Endothelial cell of umbilical vein (primary cell): ENCODE data around the gene NUDT22. TPM values are rescaled to one million over a fixed set of nuclear protein-coding genes. Genes with fewer than 3 reads are reported as not detected.

Experiments used
- BruUV-seq: library from RNA; stranded (reverse); fragments of 400-500 nt; replicated peaks from 2 replicates; lab custom pipeline; 2021; lab: Mats Ljungman, UMichigan
- CTCF ChIA-PET: fragments of 300-600, 350-600 bp; sonication (Branson Sonifier 250); formaldehyde crosslinking; loops from one replicate; lab custom pipeline; 2021; ENCODE audit warnings: antibody characterized with exemption, inconsistent platforms; lab: Charles Lee
- POLR2A ChIA-PET: fragments of 300-600, 350-600 bp; sonication (Branson Sonifier 250); formaldehyde crosslinking; loops from one replicate; lab custom pipeline; 2021; ENCODE audit warnings: antibody characterized with exemption, inconsistent platforms; lab: Charles Lee
- DNase-seq: peaks from one replicate; pipeline ENCODE4 v3.0.0-alpha.2; 2011; ENCODE audit warnings: low read depth, low spot score
- FAIRE-seq: peaks from 2 replicates; lab custom pipeline; 2011; peaks lifted over from hg19 to GRCh38; lab: Jason Lieb, UNC
- H2AFZ ChIP-seq: 2 replicates; pipeline ENCODE4 v1.6.0; 2012; ENCODE audit warnings: low read depth, low read length, control low read depth, inconsistent platforms
- H3K27ac ChIP-seq: 2 replicates; pipeline ENCODE4 v1.5.1; 2011; ENCODE audit warnings: low read depth, mild to moderate bottlenecking, control low read depth, low read length, moderate library complexity; ENCODE audit not compliant: insufficient read depth
- H3K27me3 ChIP-seq, 2 experiments: 2 replicates each; pipeline versions ENCODE4 v1.6.0 to v1.6.1; 2011; ENCODE audit warnings: low read length in 2 of 2, mixed read lengths in 1 of 2; ENCODE audit not compliant: control insufficient read depth in 2 of 2, insufficient read depth in 2 of 2
- H3K36me3 ChIP-seq, 2 experiments: 2 replicates in 1 of 2; 3 replicates in 1 of 2; pipeline ENCODE4 v1.5.1; 2011; ENCODE audit warnings: low read length in 2 of 2, mild to moderate bottlenecking in 1 of 2, moderate library complexity in 1 of 2; ENCODE audit not compliant: control insufficient read depth in 2 of 2, insufficient read depth in 2 of 2; ENCODE audit errors: extremely low read depth in 1 of 2
- H3K4me1 ChIP-seq: 3 replicates; pipeline ENCODE4 v1.5.1; 2011; ENCODE audit warnings: mild to moderate bottlenecking, low read length; ENCODE audit not compliant: control insufficient read depth, insufficient read depth; ENCODE audit errors: extremely low read depth
- H3K4me2 ChIP-seq: 2 replicates; pipeline ENCODE4 v1.6.1; 2011; ENCODE audit warnings: low read length, control low read depth, mixed read lengths; ENCODE audit not compliant: insufficient read depth
- H3K4me3 ChIP-seq, 3 experiments: fragments of 200-600 bp in 1 of 3; sonication (generic), shearing (Covaris generic) in 1 of 3; replicated peaks in 1 of 3; 2 replicates each; pipeline ENCODE4 v1.5.1; 2011 to 2016; ENCODE audit warnings: control low read depth in 3 of 3, low read length in 3 of 3, mild to moderate bottlenecking in 2 of 3, inconsistent platforms in 1 of 3, low read depth in 1 of 3, moderate library complexity in 1 of 3; ENCODE audit not compliant: insufficient read depth in 1 of 3
- H3K79me2 ChIP-seq: 2 replicates; pipeline ENCODE4 v1.6.0; 2012; ENCODE audit warnings: low read length, inconsistent platforms; ENCODE audit not compliant: control insufficient read depth, insufficient read depth
- H3K9ac ChIP-seq: replicated peaks from 2 replicates; pipeline ENCODE3; 2011; ENCODE audit warnings: low read length, control low read depth; ENCODE audit not compliant: insufficient read depth; ENCODE audit errors: extremely low read depth
- H3K9me1 ChIP-seq: replicated peaks from 3 replicates; pipeline ENCODE4 v1.6.0; 2011; ENCODE audit warnings: mild to moderate bottlenecking, low read length; ENCODE audit not compliant: control insufficient read depth, insufficient read depth; ENCODE audit errors: extremely low read depth
- H3K9me3 ChIP-seq: replicated peaks from 2 replicates; pipeline ENCODE4 v1.5.1; 2012; ENCODE audit warnings: low read length, inconsistent platforms; ENCODE audit not compliant: control insufficient read depth, insufficient read depth
- H4K20me1 ChIP-seq: replicated peaks from 2 replicates; pipeline ENCODE3; 2011; ENCODE audit warnings: mild to moderate bottlenecking, low read length; ENCODE audit not compliant: control insufficient read depth, insufficient read depth; ENCODE audit errors: extremely low read depth
- CTCF ChIP-seq, 2 donors: IDR thresholded peaks; 1 replicate in 1 of 2; 2 replicates in 1 of 2; pipeline ENCODE4 v1.5.1; 2011; ENCODE audit warnings: low read length in 2 of 2, mild to moderate bottlenecking in 2 of 2, moderate library complexity in 2 of 2, control low read depth in 1 of 2, inconsistent platforms in 1 of 2, low read depth in 1 of 2; ENCODE audit not compliant: insufficient read depth in 1 of 2; ENCODE audit errors: extremely low read depth in 1 of 2
- EZH2 ChIP-seq: IDR thresholded peaks from 2 replicates; pipeline ENCODE4 v1.6.1; 2012; ENCODE audit warnings: borderline replicate concordance, low read depth, mild to moderate bottlenecking, moderate library complexity, low read length, inconsistent platforms; ENCODE audit not compliant: severe bottlenecking
- FOS ChIP-seq: IDR thresholded peaks from 2 replicates; pipeline ENCODE4 v1.6.1; 2011; ENCODE audit warnings: mild to moderate bottlenecking, low read length, moderate library complexity, borderline replicate concordance; ENCODE audit not compliant: insufficient read depth
- GATA2 ChIP-seq: IDR thresholded peaks from 2 replicates; pipeline ENCODE4 v1.7.0; 2011; ENCODE audit warnings: low read depth, mild to moderate bottlenecking, moderate library complexity, mixed read lengths, low read length; ENCODE audit not compliant: insufficient read length, insufficient read depth
- JUN ChIP-seq: IDR thresholded peaks from 2 replicates; pipeline ENCODE4 v1.6.1; 2011; ENCODE audit warnings: borderline replicate concordance, low read depth; ENCODE audit not compliant: insufficient read length, insufficient read depth
- MAX ChIP-seq: IDR thresholded peaks from 2 replicates; pipeline ENCODE4 v1.6.1; 2011; ENCODE audit not compliant: insufficient read depth, insufficient read length
- MYC ChIP-seq: IDR thresholded peaks from one replicate; pipeline ENCODE4 v1.6.1; 2011; ENCODE audit warnings: mild to moderate bottlenecking, low read depth, low read length
- POLR2A ChIP-seq: IDR thresholded peaks from 2 replicates; pipeline ENCODE4 v1.6.1; 2012; ENCODE audit warnings: low read depth, mild to moderate bottlenecking, control low read depth, low read length
- POLR2AphosphoS5 ChIP-seq: IDR thresholded peaks from 2 replicates; pipeline ENCODE4 v1.6.1; 2012; ENCODE audit warnings: low read depth, mild to moderate bottlenecking, control low read depth, low read length, moderate library complexity; ENCODE audit not compliant: insufficient read depth
- dilution Hi-C: fragments of 300-500 bp; cut with MboI; formaldehyde crosslinking; loops from one replicate; pipeline ENCODE4 v1.15.0; 2019; ENCODE audit warnings: low sequenced_read_pairs; ENCODE audit not compliant: extremely low pct_ligation_motif_present
- intact Hi-C: fragments of 100-400 bp; cut with micrococcal nuclease; formaldehyde crosslinking; loops from one replicate; pipeline ENCODE4 v1.10.0; 2022
- polyA plus RNA-seq, 4 experiments: library from polyadenylated mRNA; depleted of rRNA in 3 of 4; stranded (reverse) in 3 of 4; unstranded in 1 of 4; fragments of >200 nt; gene quantifications; 2 replicates each; pipeline versions ENCODE4 v1.2.1 to v1.2.3, GENCODE V29; 2011 to 2012; ENCODE audit warnings: missing spikeins in 1 of 4
- total RNA-seq: library from RNA; stranded (reverse); gene quantifications from 2 replicates; pipeline ENCODE4 v1.2.3, GENCODE V29; 2021

The NUDT22 gene
- total and polyA plus RNA-seq, 2 donors (not counting 3 experiments of a cell fraction or from before 2014, with no cell fraction given) = 37.8 to 54.8 TPM

- FAIRE-seq (no peak), DNase-seq (no peak)
- ChIA-PET CTCF (interaction anchor here (0.7 to 4.7 kb wide), 10 partner anchors 8 to 103 kb away, joined by 3 to 60 read pairs (median 8); partner anchors contain the start of genes CATSPERZ, FERMT3, PRDX5 and STIP1), POLR2A (no interaction called here)
- Histone ChIP-seq H3K4me3 (peak overlapping the region; percentile 80 to 93 (median 80)), H3K79me2 (peaks cover 32% of the 10 kb centered on the region), H3K27me3 (no peaks in the 10 kb centered on the region), H4K20me1 (no peaks in the 10 kb centered on the region), H3K4me1 (peaks cover 27% of the 10 kb centered on the region), H2AFZ (peak overlapping the region; percentile 23), H3K36me3 (peaks cover 2 to 17% of the 10 kb centered on the region in 2 experiments), H3K4me2 (peak overlapping the region; percentile 86), H3K9me3 (no peaks in the 10 kb centered on the region), H3K9me1 (no peaks in the 10 kb centered on the region), H3K9ac (peak overlapping the region; percentile 65), H3K27ac (peak overlapping the region; percentile 49)
- TF ChIP-seq EZH2 (no peak), CTCF (IDR thresholded peaks at IDR 0.05; ENCODE audit: extremely low read depth in 1 of 2, insufficient read depth in 1 of 2, low read depth in 1 of 2, low read length in 2 of 2) (peak in 1 of 2 donors; percentile 31), GATA2 (no peak), POLR2AphosphoS5 (peak; percentile 46), POLR2A (peak; percentile 38), MYC (no peak), JUN (no peak), MAX (no peak), FOS (no peak)
- BruUV-seq = no TSS peak
- intact Hi-C loops = no loop called here
- dilution Hi-C loops = no loop called here
Measured at GRCh38 chr11:64252003-64252872, 26.2 kb downstream of the NUDT22 start.
